GM23248 (cell line): ENCODE data around the gene NUDT16L1. TPM values are rescaled to one million over a fixed set of nuclear protein-coding genes. Genes with fewer than 3 reads are reported as not detected.

Source experiments
- DNase-seq: peaks from one replicate; pipeline ENCODE4 v3.0.0-alpha.2; 2015
- H2AFZ ChIP-seq: fragments of 200-600 bp; sonication (generic); 2 replicates; pipeline ENCODE4 v1.6.1; 2016; ENCODE audit warnings: antibody characterized with exemption
- H3F3A ChIP-seq: fragments of 200-600 bp; sonication (generic); 2 replicates; pipeline ENCODE4 v1.6.1; 2016; ENCODE audit warnings: mild to moderate bottlenecking, antibody characterized with exemption, mixed run types; ENCODE audit not compliant: insufficient read depth
- H3K27ac ChIP-seq: fragments of 200-600 bp; sonication (generic); 2 replicates; pipeline ENCODE4 v1.5.1; 2016; ENCODE audit warnings: mild to moderate bottlenecking
- H3K27me3 ChIP-seq: fragments of 200-600 bp; sonication (generic); replicated peaks from 2 replicates; pipeline ENCODE4 v1.6.1; 2016; ENCODE audit warnings: mild to moderate bottlenecking; ENCODE audit not compliant: insufficient read depth
- H3K36me3 ChIP-seq: fragments of 200-600 bp; sonication (generic); 2 replicates; pipeline ENCODE4 v1.6.1; 2016; ENCODE audit warnings: low read depth, mild to moderate bottlenecking
- H3K4me1 ChIP-seq: fragments of 200-600 bp; sonication (generic); 2 replicates; pipeline ENCODE4 v1.6.1; 2016; ENCODE audit warnings: mild to moderate bottlenecking; ENCODE audit not compliant: insufficient read depth
- H3K4me2 ChIP-seq: fragments of 200-600 bp; sonication (generic); one replicate; pipeline ENCODE4 v1.6.1; 2016; ENCODE audit warnings: mild to moderate bottlenecking; ENCODE audit not compliant: unreplicated experiment
- H3K4me3 ChIP-seq: fragments of 200-600 bp; sonication (generic); 2 replicates; pipeline ENCODE4 v1.5.1; 2016; ENCODE audit warnings: mild to moderate bottlenecking
- H3K79me2 ChIP-seq: fragments of 200-600 bp; sonication (generic); 2 replicates; pipeline ENCODE4 v1.6.1; 2016; ENCODE audit warnings: mild to moderate bottlenecking; ENCODE audit not compliant: insufficient read depth
- H3K9ac ChIP-seq: fragments of 200-600 bp; sonication (generic); 2 replicates; pipeline ENCODE4 v1.6.1; 2016; ENCODE audit warnings: mild to moderate bottlenecking
- H3K9me2 ChIP-seq: fragments of 200-600 bp; sonication (generic); 2 replicates; pipeline ENCODE4 v1.6.1; 2016; ENCODE audit warnings: mixed run types, mild to moderate bottlenecking, moderate library complexity; ENCODE audit not compliant: insufficient read depth
- H3K9me3 ChIP-seq: fragments of 200-600 bp; sonication (generic); one replicate; pipeline ENCODE4 v1.6.1; 2017; ENCODE audit warnings: low read depth
- H4K20me1 ChIP-seq: fragments of 200-600 bp; sonication (generic); 2 replicates; pipeline ENCODE4 v1.6.0; 2016; ENCODE audit not compliant: insufficient read depth
- EZH2 ChIP-seq: fragments of 200-600 bp; sonication (generic); IDR thresholded peaks from 2 replicates; pipeline ENCODE4 v1.6.1; 2018; ENCODE audit warnings: antibody characterized with exemption, mild to moderate bottlenecking; ENCODE audit not compliant: insufficient read depth, poor library complexity, severe bottlenecking
- EZH2phosphoT487 ChIP-seq: fragments of 200-600 bp; sonication (generic); IDR thresholded peaks from 2 replicates; pipeline ENCODE4 v1.6.1; 2018; ENCODE audit warnings: antibody characterized with exemption, moderate library complexity, mild to moderate bottlenecking, low read depth; ENCODE audit not compliant: insufficient read depth
- WGBS, 2 experiments: methylation state at CpG; one replicate each; pipeline ENCODE4 v1.1.6; 2015 to 2017; ENCODE audit warnings: low lambda C conversion rate in 2 of 2, low coverage in 1 of 2; ENCODE audit errors: missing lambda C conversion rate in 2 of 2; 5-methylcytosine and 5-hydroxymethylcytosine counted together
- in situ Hi-C: fragments of 300-500 bp; cut with MboI; formaldehyde crosslinking; loops from 2 replicates; pipeline ENCODE4 v1.15.0; 2020
- polyA plus RNA-seq: library from polyadenylated mRNA; unstranded; fragments of >200 nt; fragmentation: Nextera tagmentation; extraction: Ambion mirVana; gene quantifications from 2 replicates; pipeline ENCODE4 v1.2.1, GENCODE V29; 2016
- total RNA-seq: library from RNA; depleted of rRNA; stranded (reverse); fragments of >200 nt; shearing (Covaris generic); gene quantifications from 2 replicates; pipeline ENCODE4 v1.2.3, GENCODE V29; 2014

The NUDT16L1 gene
- total and polyA plus RNA-seq, 2 experiments from 2014 or later = 42.9 to 43.6 TPM

DNA sequence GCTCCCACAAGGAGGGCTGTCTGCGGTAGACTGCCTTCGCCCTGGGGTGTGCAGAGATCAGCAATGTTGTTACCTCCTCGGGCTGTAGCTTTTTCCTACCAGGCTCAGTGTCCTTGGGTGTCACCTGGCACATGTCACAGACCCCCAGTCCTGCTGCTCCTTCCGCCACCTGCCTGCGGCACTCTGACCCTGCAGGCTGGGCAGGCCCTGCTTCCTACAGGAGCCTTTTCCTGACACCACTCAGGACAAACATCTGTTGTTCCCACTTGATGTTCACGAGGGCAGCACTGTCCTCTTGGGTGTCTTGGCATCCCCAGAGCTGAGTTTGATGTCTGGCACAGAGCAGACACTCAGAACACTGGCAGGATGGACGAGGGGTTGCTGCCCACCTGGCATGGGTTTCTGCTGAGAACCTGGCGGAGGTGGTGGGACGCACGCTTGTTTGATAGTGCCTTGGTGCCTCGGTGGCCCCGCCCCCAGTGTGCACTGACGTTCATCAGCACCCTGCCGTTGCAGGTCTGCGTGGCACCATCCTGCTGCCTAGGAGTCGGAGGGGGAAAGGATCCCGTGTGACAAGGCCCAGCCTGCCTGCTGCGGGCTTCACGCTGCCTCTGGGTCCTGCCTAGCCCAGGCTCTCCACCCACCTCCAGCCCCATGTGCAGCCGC lies 26.7 kb upstream of the NUDT16L1 start:
- no peaks in the 10 kb centered on the region for H3K27me3 ChIP-seq
- no peak overlapping the region for H2AFZ ChIP-seq
- H3K9me2 ChIP-seq = no peaks in the 10 kb centered on the region
- H3K36me3 ChIP-seq = peaks cover 21% of the 10 kb centered on the region
- no peaks in the 10 kb centered on the region for H3K4me1 ChIP-seq
- DNase-seq = no peak
- no peak for TF ChIP-seq EZH2
- no peak for TF ChIP-seq EZH2phosphoT487
- no peaks in the 10 kb centered on the region for H3F3A ChIP-seq
- H3K9me3 ChIP-seq = no peaks in the 10 kb centered on the region
- no peak overlapping the region for H3K9ac ChIP-seq
- H3K27ac ChIP-seq = no peak overlapping the region
- peaks cover 14% of the 10 kb centered on the region for H3K79me2 ChIP-seq
- H3K4me2 ChIP-seq = no peak overlapping the region
- H4K20me1 ChIP-seq = no peaks in the 10 kb centered on the region
- no peak overlapping the region for H3K4me3 ChIP-seq
- in situ Hi-C loops = no loop called here
- WGBS, 2 experiments = 89 to 90% methylated on average over 20 of the region's 20 CpGs

DNA sequence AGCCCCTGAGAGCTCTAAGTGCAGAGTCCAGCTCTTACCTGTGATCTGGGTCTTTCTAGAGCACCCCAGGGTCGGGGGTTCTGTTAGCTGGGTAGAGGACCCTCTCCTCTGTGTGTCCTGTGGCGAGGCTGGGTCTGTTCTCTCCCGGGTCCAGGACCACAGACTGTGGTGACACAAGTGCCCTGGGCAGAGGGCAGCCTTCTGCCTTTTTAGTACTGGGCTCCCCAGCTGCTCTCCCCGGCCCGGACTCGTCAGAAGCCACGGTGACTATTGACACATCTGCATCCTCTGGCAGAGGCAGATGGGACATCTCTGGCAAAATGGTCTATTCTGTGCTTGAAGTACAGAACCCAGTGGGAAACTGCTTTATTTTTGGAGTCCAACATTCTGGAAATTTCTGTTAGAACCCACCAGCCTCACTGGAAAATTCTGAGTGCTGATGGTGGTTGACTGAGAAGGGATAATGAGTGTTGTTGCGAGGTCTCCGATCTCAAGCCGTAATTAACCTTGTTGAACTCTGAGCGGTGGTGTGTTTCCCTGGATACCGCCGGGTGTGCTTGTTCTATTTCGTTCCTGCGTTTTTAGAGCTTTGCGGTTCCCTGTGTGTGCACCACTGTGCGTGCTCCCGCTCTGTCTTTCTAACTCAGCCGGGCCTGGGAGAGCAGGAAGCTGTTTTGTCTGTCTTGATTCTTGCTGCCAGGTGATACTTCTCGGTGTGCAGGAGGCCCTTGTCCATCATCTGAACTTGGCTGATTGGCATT lies 26.0 kb upstream of the NUDT16L1 start:
- no peak overlapping the region for H2AFZ ChIP-seq
- H3K36me3 ChIP-seq = peaks cover 21% of the 10 kb centered on the region
- DNase-seq = no peak
- no peak overlapping the region for H3K4me2 ChIP-seq
- H3K4me3 ChIP-seq = no peak overlapping the region
- 94 to 95% methylated on average over 20 of the region's 20 CpGs for WGBS, 2 experiments
- in situ Hi-C loops = no loop called here
- H3K9me2 ChIP-seq = no peaks in the 10 kb centered on the region
- H3F3A ChIP-seq = no peaks in the 10 kb centered on the region
- H4K20me1 ChIP-seq = no peaks in the 10 kb centered on the region
- no peaks in the 10 kb centered on the region for H3K27me3 ChIP-seq
- no peaks in the 10 kb centered on the region for H3K9me3 ChIP-seq
- no peak overlapping the region for H3K9ac ChIP-seq
- H3K27ac ChIP-seq = no peak overlapping the region
- no peak for TF ChIP-seq EZH2
- no peak for TF ChIP-seq EZH2phosphoT487
- H3K79me2 ChIP-seq = peaks cover 13% of the 10 kb centered on the region; the same call in 1 of the 2 replicates
- H3K4me1 ChIP-seq = no peaks in the 10 kb centered on the region

DNA sequence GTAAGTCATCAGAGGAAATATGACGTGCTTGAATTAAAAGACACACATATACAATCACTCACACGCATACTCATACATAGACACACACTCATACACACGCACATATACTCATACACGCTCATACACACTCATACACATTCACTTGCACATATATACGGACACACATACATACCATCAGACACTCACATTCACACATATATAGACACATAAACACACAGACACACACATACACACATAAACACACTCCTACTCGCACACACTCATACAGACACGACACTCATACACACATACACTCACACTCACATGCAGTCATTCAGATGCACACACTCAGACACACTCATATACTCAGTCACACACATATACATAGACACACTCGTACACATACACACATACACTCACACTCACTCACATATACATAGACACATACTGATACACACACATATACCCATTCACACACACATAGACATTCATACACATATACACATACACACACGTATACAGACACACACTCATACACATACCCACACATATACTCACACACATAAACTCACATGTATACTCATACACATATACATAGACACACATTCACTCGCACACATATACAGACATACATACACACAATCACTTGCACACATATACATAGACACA lies 24.9 kb upstream of the NUDT16L1 start:
- H3K9me3 ChIP-seq = no peaks in the 10 kb centered on the region
- H3F3A ChIP-seq = no peaks in the 10 kb centered on the region
- no peak overlapping the region for H2AFZ ChIP-seq
- no peak overlapping the region for H3K9ac ChIP-seq
- TF ChIP-seq EZH2 = no peak
- TF ChIP-seq EZH2phosphoT487 = no peak
- no peaks in the 10 kb centered on the region for H3K4me1 ChIP-seq
- no peaks in the 10 kb centered on the region for H4K20me1 ChIP-seq
- no peaks in the 10 kb centered on the region for H3K27me3 ChIP-seq
- no peak overlapping the region for H3K4me2 ChIP-seq
- peaks cover 3% of the 10 kb centered on the region; the same call in 1 of the 2 replicates for H3K79me2 ChIP-seq
- no peak for DNase-seq
- no peak overlapping the region for H3K4me3 ChIP-seq
- 88 to 89% methylated on average over 10 of the region's 10 CpGs for WGBS, 2 experiments
- no peaks in the 10 kb centered on the region for H3K9me2 ChIP-seq
- in situ Hi-C loops = no loop called here
- peaks cover 21% of the 10 kb centered on the region for H3K36me3 ChIP-seq
- no peak overlapping the region for H3K27ac ChIP-seq

DNA sequence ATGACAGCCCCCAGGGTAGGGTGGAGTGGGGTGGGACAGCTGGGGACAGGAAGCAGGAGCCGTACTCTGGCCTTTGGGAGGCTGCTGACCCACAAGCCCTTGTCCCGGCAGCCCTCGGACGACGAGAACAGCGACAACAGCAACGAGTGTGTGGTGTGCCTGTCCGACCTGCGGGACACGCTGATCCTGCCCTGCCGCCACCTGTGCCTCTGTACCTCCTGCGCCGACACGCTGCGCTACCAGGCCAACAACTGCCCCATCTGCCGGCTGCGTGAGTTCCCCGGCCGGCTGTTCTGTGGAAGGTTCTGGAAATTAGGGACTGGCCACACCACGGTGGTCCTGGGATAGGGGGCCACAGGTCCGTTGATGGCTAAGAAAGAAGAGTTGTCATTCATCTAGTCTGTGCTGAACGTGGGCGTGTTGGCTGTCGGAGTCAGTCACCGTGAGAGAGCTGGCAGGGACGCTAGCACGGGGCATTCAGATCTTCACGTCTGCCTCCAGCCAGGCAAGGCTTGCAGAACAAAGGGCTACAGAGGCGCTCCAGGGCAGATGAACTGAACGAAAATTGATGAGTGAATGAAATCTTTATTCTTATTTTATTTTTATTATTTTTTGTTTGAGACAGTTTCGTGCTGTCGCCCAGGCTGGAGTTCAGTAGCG lies 19.8 kb upstream of the NUDT16L1 start:
- 92% methylated on average over 29 to 33 of the region's 33 CpGs for WGBS, 2 experiments
- Histone ChIP-seq H3K9me2 (no peaks in the 10 kb centered on the region), H3K27me3 (no peaks in the 10 kb centered on the region), H3K27ac (no peak overlapping the region), H3K4me2 (no peak overlapping the region), H3K4me3 (no peak overlapping the region), H3K79me2 (no peaks in the 10 kb centered on the region), H3K4me1 (no peaks in the 10 kb centered on the region), H3K9me3 (no peaks in the 10 kb centered on the region), H3F3A (no peaks in the 10 kb centered on the region), H2AFZ (no peak overlapping the region), H4K20me1 (no peaks in the 10 kb centered on the region), H3K9ac (no peak overlapping the region), H3K36me3 (peaks cover 20% of the 10 kb centered on the region)
- in situ Hi-C loops = no loop called here
- TF ChIP-seq EZH2phosphoT487 (no peak), EZH2 (no peak)
- DNase-seq = no peak
